ENCODE data around the gene CTNNBL1.
"Not testable (repeated sequence)": the region's sequence is repeated elsewhere in the genome, so short reads cannot be mapped to it uniquely, and the experiment has no call there.

CTNNBL1 gene

GRCh38 chr20:37829128-37829527, 135.3 kb downstream of the CTNNBL1 start:
- no peak for DNase-seq

GRCh38 chr20:37833221-37833896, 139.5 kb downstream of the CTNNBL1 start:
- no peak for DNase-seq

DNA sequence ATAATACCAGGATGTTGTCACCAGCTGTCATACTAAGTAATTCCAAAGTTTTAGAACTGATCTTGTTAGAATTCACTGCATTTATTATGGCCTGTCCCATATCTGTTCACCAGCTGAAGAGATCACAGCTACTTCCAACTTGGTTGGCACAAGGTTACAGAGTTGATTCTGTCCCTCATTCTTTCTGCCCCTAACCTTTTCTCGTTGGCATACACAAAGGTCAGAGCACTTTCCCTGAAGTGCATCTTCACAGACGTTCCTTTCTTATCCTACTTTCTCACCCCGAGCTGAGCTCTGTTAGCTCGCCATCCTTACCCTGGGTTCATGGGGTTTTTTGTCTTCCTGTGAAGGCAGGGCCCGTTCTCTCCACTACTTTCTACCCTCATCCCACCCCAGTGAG, 143.1 kb downstream of the CTNNBL1 start:
- DNase-seq = no peak

DNA sequence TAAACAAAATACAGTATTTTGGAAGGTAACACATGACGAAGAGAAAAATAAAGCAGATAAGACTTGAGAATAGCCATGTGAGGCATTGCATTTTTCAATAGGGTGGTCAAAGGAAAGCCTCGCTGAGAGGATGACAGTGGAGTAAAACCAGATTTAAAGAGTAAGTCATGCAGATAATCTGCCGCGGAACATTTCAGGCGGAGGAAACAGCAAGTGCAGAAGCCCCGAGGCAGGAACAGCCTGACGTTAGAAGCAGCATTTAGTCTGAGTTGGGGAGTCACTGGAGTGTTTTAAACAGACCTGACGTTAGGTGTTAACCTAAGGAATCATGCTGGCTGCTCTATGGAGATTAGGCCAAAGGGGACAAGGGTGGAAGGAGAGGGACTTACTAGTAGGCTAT, 144.1 kb downstream of the CTNNBL1 start:
- DNase-seq = no peak

DNA sequence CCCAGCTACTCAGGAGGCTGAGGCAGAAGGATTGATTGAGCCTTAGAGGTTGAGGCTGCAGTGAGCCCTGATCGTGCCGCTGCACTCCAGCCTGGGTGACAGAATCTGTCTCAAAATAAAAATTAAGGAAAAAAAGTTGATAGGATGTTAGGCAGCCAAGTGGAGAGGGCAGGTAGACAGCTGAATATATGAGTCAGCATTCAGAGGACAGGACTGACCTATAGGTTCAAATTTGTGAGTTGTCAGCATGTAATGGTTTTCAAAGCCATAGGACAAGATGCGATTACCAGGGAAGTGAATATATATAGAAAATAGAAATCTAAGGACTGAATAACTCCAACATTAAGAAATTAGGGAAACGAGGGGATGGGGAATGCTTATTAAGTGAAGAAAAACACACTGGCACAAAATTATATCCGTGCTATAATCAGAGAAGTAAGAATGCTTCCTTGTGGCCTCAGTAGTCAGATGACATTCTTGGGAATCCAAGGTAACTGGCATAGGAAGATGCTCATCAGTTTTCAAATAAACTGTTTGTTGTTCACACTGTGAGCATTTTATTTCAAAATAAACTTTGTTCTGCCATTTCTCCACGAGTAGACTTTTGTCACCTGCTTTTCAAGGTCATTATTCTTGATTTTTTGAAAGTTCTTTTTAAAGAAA, 145.1 kb downstream of the CTNNBL1 start:
- DNase-seq = no peak

GRCh38 chr20:37839432-37839827, 145.6 kb downstream of the CTNNBL1 start:
- DNase-seq = no peak

- no peak for DNase-seq
These were observed 146.1 kb downstream of the CTNNBL1 start for GRCh38 chr20:37839955-37840354.

- DNase-seq = no peak
These were observed 147.6 kb downstream of the CTNNBL1 start for GRCh38 chr20:37841389-37841788.

DNA sequence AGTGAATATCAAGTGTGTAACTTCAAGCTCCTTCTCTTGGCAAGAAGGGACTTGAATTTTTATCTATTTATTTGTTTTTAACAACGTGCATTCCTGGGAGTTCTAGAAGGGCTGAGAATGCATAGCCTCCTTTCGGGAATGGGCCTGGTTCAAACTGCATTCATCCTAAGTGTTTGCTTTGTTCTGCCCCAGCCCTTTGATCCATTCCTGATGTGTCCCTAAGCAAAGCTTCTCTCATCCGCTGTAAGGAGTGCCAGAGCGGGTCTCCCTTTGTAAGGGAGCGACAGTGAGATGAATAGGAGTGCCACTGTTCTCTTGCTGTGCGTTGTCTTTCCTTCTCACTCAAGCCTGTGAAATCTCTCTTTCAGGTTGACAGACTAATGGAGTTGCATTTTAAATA, 148.1 kb downstream of the CTNNBL1 start:
- no peak for DNase-seq

- DNase-seq = no peak
These were observed 151.4 kb downstream of the CTNNBL1 start for GRCh38 chr20:37845241-37845681.

DNA sequence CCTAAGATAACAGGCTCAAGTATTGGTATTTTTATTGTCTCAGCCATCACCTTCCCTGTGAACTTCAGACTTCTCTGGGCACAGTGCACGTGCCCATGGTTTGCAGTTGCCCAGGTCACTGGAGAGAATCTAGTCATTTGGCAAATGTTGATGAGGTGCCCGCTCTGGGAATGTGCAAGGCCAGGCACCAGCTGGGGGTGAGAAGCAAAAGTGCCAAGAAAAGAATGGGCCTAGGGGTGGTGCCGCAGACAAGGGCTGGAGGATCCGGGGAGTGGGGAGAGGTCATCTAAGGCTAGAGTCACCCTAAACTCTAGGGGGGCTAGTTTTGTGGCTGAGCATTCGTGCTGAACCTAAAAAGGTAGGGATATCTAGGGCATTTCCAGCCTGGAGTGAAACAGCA, 152.0 kb downstream of the CTNNBL1 start:
- no peak for DNase-seq

GRCh38 chr20:37846573-37846972, 152.7 kb downstream of the CTNNBL1 start:
- no peak for DNase-seq

DNA sequence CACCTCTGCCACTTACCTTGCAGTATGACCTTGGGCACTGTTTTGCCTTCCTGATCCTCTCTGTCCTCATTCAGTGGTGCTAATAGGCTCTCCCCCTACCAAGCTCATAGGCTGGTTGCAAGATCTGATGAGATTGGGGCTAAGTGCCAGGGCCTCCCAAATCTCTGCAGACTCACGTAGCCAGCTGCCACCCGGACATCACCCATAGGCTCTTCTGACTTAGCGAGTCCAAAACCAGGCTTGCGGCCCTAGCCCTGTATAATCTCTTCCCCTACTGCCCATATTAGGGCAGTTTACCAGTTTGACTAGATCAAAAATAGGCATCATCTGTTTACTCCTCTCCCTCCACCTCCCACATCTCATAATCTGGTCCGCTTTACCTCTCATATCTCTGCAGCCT, 154.9 kb downstream of the CTNNBL1 start:
- DNase-seq = no peak

DNA sequence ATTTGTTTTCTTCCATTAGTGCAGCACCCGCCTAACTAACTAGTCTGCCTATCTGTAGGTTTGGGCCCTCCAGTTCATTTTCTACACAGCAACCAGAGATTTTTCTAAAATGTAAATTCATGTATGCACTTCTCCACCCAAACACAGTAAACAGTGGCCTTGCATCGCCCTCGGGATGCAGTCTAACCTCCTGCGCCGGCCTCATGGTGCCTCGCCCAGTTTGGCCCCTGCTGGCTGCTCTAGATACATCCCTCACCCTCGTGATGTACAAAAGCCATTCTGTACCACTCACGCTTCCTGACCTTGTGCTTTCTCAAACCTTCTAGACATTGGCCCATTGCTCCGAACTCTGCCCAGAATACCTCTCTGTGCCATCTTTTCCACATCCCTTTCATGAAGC, 155.3 kb downstream of the CTNNBL1 start:
- no peak for DNase-seq

- no peak for DNase-seq
These were observed 155.7 kb downstream of the CTNNBL1 start for GRCh38 chr20:37849566-37849965.

DNA sequence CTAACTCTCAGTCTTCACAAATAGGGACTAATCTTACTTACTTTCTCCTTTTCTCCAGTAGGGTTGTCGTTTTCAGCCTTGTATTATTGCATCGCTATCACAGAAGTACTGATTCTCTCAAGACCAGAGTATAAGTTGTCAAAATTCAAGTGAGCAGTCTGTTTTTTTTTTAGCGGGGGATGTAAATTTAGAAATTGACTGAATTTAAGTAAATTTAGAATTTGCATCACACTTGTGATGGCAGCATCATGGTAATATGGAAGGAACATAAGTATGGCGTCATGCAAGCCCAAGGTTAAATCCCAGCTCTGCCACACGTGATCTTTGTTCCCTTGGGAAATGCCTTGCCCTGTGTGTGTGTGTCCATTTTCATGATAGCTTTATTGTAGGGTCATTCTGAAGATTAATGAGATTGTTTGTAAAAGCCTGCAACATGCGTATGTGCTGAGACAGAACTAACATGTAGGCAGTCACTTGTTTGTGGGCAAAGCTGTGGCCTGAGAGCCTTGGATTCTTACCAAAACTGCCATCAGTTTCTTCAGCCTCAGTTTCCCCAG, 156.3 kb downstream of the CTNNBL1 start:
- DNase-seq = no peak

GRCh38 chr20:37850724-37851355, 157.0 kb downstream of the CTNNBL1 start:
- no peak for DNase-seq

DNA sequence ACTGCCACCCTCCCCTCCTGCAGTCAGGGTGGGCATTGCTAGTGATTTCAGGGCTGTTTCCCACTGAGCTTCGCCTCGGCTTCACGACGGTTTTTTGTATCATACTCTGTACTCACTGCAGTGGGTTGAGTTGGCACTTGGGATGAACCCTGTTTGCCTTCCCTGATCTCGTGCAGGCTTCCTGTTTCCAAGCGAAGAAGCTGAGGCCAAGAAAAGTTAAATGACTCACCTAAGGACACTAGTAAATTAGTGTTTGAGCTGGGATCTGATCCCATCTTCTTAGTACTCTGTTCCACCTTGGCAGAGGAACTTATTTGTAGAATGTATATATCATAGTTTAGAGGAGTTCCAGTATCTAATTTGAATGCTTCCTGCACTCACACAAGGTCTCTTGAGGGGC, 158.8 kb downstream of the CTNNBL1 start:
- DNase-seq = no peak

- DNase-seq = no peak
These were observed 160.1 kb downstream of the CTNNBL1 start for GRCh38 chr20:37853823-37854375.

GRCh38 chr20:37856034-37856433, 162.2 kb downstream of the CTNNBL1 start:
- DNase-seq = not testable (repeated sequence)

GRCh38 chr20:37856932-37857660, 163.3 kb downstream of the CTNNBL1 start:
- DNase-seq = no peak

DNA sequence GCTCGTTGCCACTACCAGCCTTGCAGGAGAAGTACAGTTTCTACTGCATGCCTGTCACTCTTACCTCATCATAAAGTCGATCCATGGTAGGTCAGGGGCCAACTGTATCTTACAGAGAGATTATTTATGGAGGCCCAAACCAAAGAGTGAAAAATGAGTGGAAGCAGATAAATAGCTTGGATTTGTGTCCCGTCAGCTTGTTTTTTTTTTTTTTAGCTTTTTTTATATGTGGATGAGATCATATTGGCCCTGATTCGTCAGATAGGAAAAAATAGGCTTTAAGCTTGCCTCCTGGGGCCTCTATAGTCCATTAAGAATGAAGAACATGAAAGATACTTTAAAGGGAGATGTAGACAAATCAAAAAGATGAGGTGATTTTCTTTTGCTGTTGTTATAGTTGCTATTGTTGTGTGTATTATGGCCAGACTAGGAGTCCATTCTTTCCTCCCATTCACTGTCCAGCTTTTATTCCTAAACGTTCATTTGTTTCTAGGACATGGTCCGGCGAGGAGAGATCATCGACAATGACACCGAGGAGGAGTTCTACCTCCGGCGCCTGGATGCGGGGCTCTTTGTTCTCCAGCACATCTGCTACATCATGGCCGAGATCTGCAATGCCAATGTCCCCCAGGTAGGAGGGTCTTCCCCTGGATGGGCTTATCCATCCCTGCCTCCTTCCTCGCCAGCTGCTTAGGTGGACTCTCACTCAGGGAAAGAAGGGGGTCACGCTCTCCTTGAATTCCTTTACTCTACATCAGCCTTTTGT, 165.8 kb downstream of the CTNNBL1 start:
- no peak for DNase-seq

Measured in amniotic stem cell (primary cell).